ENCODE measurements around the gene GPC5. TPM values are rescaled to one million over a fixed set of nuclear protein-coding genes. Genes with fewer than 3 reads are reported as not detected.
A peak's percentile ranks its signal among the peaks of the same experiment; 100 is the strongest.

Gene GPC5
- total and polyA plus RNA-seq, 2 of the 8 experiments (the other 6 are each of a cell fraction or from before 2014, with no cell fraction given) = 0.20 to 0.39 TPM

DNA sequence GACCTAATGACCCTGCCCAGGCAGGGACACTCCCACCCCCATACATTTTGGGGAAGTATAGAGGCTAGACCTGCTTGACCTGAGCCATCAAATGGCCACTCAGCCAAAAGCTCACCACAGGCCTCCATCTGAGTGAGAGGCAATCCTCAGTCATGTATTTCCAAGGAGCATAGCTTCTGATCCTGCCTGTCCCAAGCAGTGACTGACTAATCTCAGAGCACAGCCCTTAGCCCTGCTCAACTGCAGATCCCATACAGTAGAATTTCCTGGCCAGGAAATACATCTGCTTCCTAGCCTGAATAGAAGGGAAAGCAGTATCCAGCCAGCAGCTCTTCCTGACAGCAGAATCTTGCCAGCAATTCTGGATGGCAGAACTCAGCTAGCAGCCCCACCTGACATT, 947.6 kb downstream of the GPC5 start:
- DNase-seq (ENCODE audit: low read depth in 1 of 2, low spot score in 2 of 2) (no peak), FAIRE-seq (no peak)
- H3K23me2 ChIP-seq (ENCODE audit: low read depth, low read length) = no peaks in the 10 kb centered on the region
- no peak overlapping the region for H3K4me3 ChIP-seq (ENCODE audit: extremely low read depth in 1 of 4, insufficient read depth in 2 of 4, low read depth in 3 of 4, low read length in 4 of 4)
- H3K79me2 ChIP-seq (ENCODE audit: control insufficient read depth in 1 of 2, insufficient read depth in 2 of 2, low read length in 2 of 2) = no peaks in the 10 kb centered on the region
- no peak overlapping the region for H2BK5ac ChIP-seq (ENCODE audit: low read depth, low read length)
- no peak overlapping the region for H2BK20ac ChIP-seq (ENCODE audit: low read length)
- H4K5ac ChIP-seq (ENCODE audit: insufficient read length, low read depth, low read length) = no peak overlapping the region
- H2AK5ac ChIP-seq (ENCODE audit: low read depth, low read length) = no peak overlapping the region
- peaks cover 0 to 3% (median 0%) of the 10 kb centered on the region in 4 experiments; a peak in 1 of 7 replicates for H3K4me1 ChIP-seq (replicated peaks in 1 of 4; ENCODE audit: control insufficient read depth in 3 of 4, insufficient read depth in 4 of 4, low read length in 3 of 4)
- no peaks in the 10 kb centered on the region for H3K36me3 ChIP-seq (ENCODE audit: control insufficient read depth in 2 of 4, insufficient read depth in 4 of 4, low read length in 3 of 4)
- H3K23ac ChIP-seq (ENCODE audit: insufficient read length) = no peak overlapping the region
- no peaks in the 10 kb centered on the region for H4K20me1 ChIP-seq (replicated peaks in 1 of 2; ENCODE audit: control insufficient read depth in 1 of 2, insufficient read depth in 2 of 2, low read length in 2 of 2)
- POLR2A ChIA-PET (ENCODE audit: partially characterized antibody) = no interaction called here
- no peak overlapping the region for H3K14ac ChIP-seq (ENCODE audit: insufficient read length)
- H2BK12ac ChIP-seq (ENCODE audit: low read depth, low read length) = no peak overlapping the region
- H3K9me3 ChIP-seq (ENCODE audit: insufficient read depth in 2 of 2, low read depth in 1 of 2, low read length in 1 of 2) = no peaks in the 10 kb centered on the region
- H3K4ac ChIP-seq (replicated peaks; ENCODE audit: insufficient read length, low read depth, low read length) = no peak overlapping the region
- H2BK120ac ChIP-seq (replicated peaks; ENCODE audit: low read depth, low read length) = no peak overlapping the region
- no peaks in the 10 kb centered on the region for H3K27me3 ChIP-seq (replicated peaks in 1 of 4; ENCODE audit: control insufficient read depth in 3 of 4, extremely low read depth in 1 of 4, insufficient read depth in 3 of 4, low read length in 3 of 4)
- CTCF ChIA-PET (ENCODE audit: partially characterized antibody) = interaction anchor here (0.5 to 1.7 kb wide), 7 partner anchors 9 to 82 kb away, joined by 3 to 5 read pairs (median 3); no protein-coding TSS in a partner anchor
- H4K8ac ChIP-seq (ENCODE audit: extremely low read depth, insufficient read depth, low read length) = no peak overlapping the region
- no peak overlapping the region for H3K4me2 ChIP-seq (ENCODE audit: insufficient read depth in 1 of 2, low read depth in 2 of 2, low read length in 2 of 2)
- H3K27ac ChIP-seq (ENCODE audit: low read depth, low read length) = no peak overlapping the region
- peak overlapping the region; percentile 27; the same call in 1 of the 2 replicates for H2AFZ ChIP-seq (ENCODE audit: low read length)
- H3K18ac ChIP-seq (ENCODE audit: extremely low read depth, low read length) = no peak overlapping the region; the same call in 1 of the 2 replicates
- no peaks in the 10 kb centered on the region for H3K79me1 ChIP-seq (ENCODE audit: low read depth, low read length)
- H3K9ac ChIP-seq (replicated peaks in 1 of 4; ENCODE audit: extremely low read depth in 1 of 4, low read depth in 3 of 4, low read length in 3 of 4) = no peak overlapping the region; a peak in 1 of 7 replicates
- H2BK15ac ChIP-seq (ENCODE audit: low read length) = no peak overlapping the region
- H3K56ac ChIP-seq (replicated peaks; ENCODE audit: insufficient read length, low read depth, low read length) = no peak overlapping the region
- H4K91ac ChIP-seq (replicated peaks; ENCODE audit: insufficient read length, low read length) = no peak overlapping the region
- no peak for TF ChIP-seq POU5F1 (IDR thresholded peaks at IDR 0.05; ENCODE audit: low read depth, low read length)
- TF ChIP-seq FOSL1 (IDR thresholded peaks at IDR 0.05; ENCODE audit: insufficient read depth, low read depth, low read length) = no peak
- no peak for TF ChIP-seq KDM4A (IDR thresholded peaks at IDR 0.05; ENCODE audit: low read depth, low read length, severe bottlenecking)
- TF ChIP-seq RBBP5 (IDR thresholded peaks at IDR 0.05; ENCODE audit: borderline replicate concordance, low read depth, low read length) = no peak
- no peak for TF ChIP-seq SP2 (IDR thresholded peaks at IDR 0.05; ENCODE audit: low read length)
- TF ChIP-seq KDM5A (IDR thresholded peaks at IDR 0.05; ENCODE audit: low read length) = no peak
- TF ChIP-seq NRF1 (IDR thresholded peaks at IDR 0.05; ENCODE audit: low read depth, low read length) = no peak
- TF ChIP-seq SRF (IDR thresholded peaks at IDR 0.05; ENCODE audit: low read depth, low read length) = no peak
- TF ChIP-seq, protein P1, sequence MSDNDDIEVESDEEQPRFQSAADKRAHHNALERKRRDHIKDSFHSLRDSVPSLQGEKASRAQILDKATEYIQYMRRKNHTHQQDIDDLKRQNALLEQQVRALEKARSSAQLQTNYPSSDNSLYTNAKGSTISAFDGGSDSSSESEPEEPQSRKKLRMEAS (IDR thresholded peaks at IDR 0.05) = no peak
- TF ChIP-seq EGR1 (IDR thresholded peaks at IDR 0.05; ENCODE audit: borderline replicate concordance, low read depth, low read length) = no peak
- TF ChIP-seq SIRT6 (IDR thresholded peaks at IDR 0.05; ENCODE audit: low read length) = no peak
- TF ChIP-seq NANOG (IDR thresholded peaks at IDR 0.05; ENCODE audit: insufficient read depth, low read depth, low read length, poor library complexity, severe bottlenecking) = no peak
- no peak for TF ChIP-seq CBX8 (IDR thresholded peaks at IDR 0.05; ENCODE audit: borderline replicate concordance, low read depth, low read length)
- TF ChIP-seq, protein P2, sequence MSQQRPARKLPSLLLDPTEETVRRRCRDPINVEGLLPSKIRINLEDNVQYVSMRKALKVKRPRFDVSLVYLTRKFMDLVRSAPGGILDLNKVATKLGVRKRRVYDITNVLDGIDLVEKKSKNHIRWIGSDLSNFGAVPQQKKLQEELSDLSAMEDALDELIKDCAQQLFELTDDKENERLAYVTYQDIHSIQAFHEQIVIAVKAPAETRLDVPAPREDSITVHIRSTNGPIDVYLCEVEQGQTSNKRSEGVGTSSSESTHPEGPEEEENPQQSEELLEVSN (IDR thresholded peaks at IDR 0.05) = no peak
- TF ChIP-seq BRCA1 (IDR thresholded peaks at IDR 0.05; ENCODE audit: low read depth, low read length) = no peak

Measured in H1 (cell line).